Activated CD4-positive, alpha-beta T cell treated with anti-CD3 and anti-CD28 coated beads, Interleukin-2, Interleukin-4, amounts not matched to agents 100 ng/mL and 50 ng/mL, durations not matched to agents 16 hours and 8 hours (primary cell): ENCODE data around the gene ATP6AP1.
"Not testable (repeated sequence)": the region's sequence is repeated elsewhere in the genome, so short reads cannot be mapped to it uniquely, and the experiment has no call there.

Experiments
- DNase-seq: peaks from one replicate; pipeline ENCODE4 v3.0.0-alpha.2; 2020; ENCODE audit warnings: low spot score

The ATP6AP1 gene

GRCh38 chrX:154428176-154429171, at the start of gene ATP6AP1:
TSS of gene ATP6AP1 (plus strand) at chrX:154428677. CDS start at chrX:154428693, 16 bp downstream.
- peak; percentile 91 for DNase-seq

- peak; percentile 95 for DNase-seq
These were observed 49.5 kb upstream of the ATP6AP1 start, which contains the start of gene EMD for GRCh38 chrX:154378799-154379568. TSS of gene EMD (plus strand) at chrX:154379295. CDS start at chrX:154379485, 190 bp downstream.

GRCh38 chrX:154379569-154379951, 48.9 kb upstream of the ATP6AP1 start:
- DNase-seq: no peak

GRCh38 chrX:154380153-154380552, 48.3 kb upstream of the ATP6AP1 start:
- DNase-seq: no peak

- DNase-seq: no peak
These were observed 47.7 kb upstream of the ATP6AP1 start for GRCh38 chrX:154380787-154381186.

GRCh38 chrX:154381271-154381670, 47.2 kb upstream of the ATP6AP1 start:
- no peak for DNase-seq

GRCh38 chrX:154382483-154383069, 45.9 kb upstream of the ATP6AP1 start:
- no peak for DNase-seq

- no peak for DNase-seq
These were observed 44.9 kb upstream of the ATP6AP1 start for GRCh38 chrX:154383359-154384283.

GRCh38 chrX:154384284-154384892, 44.1 kb upstream of the ATP6AP1 start:
- DNase-seq: no peak

- not testable (repeated sequence) for DNase-seq
These were observed 40.4 kb upstream of the ATP6AP1 start for GRCh38 chrX:154388094-154388493.

- DNase-seq: not testable (repeated sequence)
These were observed 39.8 kb upstream of the ATP6AP1 start for GRCh38 chrX:154388649-154389048.

GRCh38 chrX:154389812-154390747, 38.4 kb upstream of the ATP6AP1 start:
- not testable (repeated sequence) for DNase-seq

- not testable (repeated sequence) for DNase-seq
These were observed 32.1 kb upstream of the ATP6AP1 start for GRCh38 chrX:154396363-154396762.

GRCh38 chrX:154396973-154397887, 31.2 kb upstream of the ATP6AP1 start:
- peak; percentile 66 for DNase-seq

GRCh38 chrX:154397888-154398667, 30.4 kb upstream of the ATP6AP1 start, which contains the start of gene RPL10:
TSS of gene RPL10 (plus strand) at chrX:154398377. CDS start at chrX:154398520, 143 bp downstream.
- DNase-seq: peak; percentile 94

GRCh38 chrX:154398668-154399526, 29.6 kb upstream of the ATP6AP1 start:
- peak; percentile 81 for DNase-seq
